HFF-Myc (cell line): ENCODE data around the gene GPC5.
A peak's percentile ranks its signal among the peaks of the same experiment; 100 is the strongest.
"Not testable (repeated sequence)": the region's sequence is repeated elsewhere in the genome, so short reads cannot be mapped to it uniquely, and the experiment has no call there.

Source experiments
- DNase-seq: peaks from one replicate; pipeline ENCODE4 v3.0.0-alpha.2; 2011; ENCODE audit warnings: low read depth; ENCODE audit errors: extremely low read depth
- H3K4me3 ChIP-seq: replicated peaks from 2 replicates; pipeline ENCODE4 v1.5.1; 2011; ENCODE audit warnings: low read depth, mild to moderate bottlenecking, control low read depth, low read length
- TF ChIP-seq, protein P1 (sequence below): IDR thresholded peaks from 2 replicates; pipeline ENCODE4 v1.5.1; 2012; ENCODE audit warnings: mild to moderate bottlenecking, low read depth, low read length, control low read depth; ENCODE audit errors: missing control alignments

The GPC5 gene

DNA sequence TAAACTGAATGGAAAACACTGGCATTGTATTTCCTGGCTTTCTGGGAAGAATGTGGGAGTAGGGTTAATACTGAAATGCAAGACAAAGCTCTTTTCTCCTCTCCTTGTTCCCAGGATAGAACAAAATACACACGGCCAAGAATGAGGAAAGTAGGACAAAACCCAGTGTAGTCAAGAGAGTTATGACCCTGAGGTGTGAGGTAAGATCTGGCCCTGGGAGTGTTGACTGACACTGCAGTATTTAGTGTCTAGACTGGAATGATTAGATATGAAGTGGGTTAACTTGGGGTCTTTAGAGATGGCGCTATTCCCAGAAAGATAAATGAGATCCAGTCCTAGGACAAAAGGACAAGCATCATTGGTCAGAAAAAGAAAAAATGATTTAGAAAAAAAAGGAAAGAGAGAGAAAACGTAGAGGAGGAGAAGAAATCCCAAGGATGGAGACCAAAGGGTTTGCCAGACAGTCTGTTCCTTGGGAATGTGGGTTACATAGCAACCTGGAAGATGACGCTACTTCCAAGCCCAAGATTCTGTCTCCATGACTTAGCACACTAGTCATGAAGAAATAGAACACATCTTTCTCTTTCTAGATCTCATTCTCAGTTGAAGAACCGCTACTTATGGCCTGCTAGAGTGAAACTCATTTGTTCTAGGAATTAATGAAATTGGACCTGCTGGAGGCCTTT is 1284.6 kb downstream of the GPC5 start:
- H3K4me3 ChIP-seq: no peak overlapping the region
- TF ChIP-seq, protein P1, sequence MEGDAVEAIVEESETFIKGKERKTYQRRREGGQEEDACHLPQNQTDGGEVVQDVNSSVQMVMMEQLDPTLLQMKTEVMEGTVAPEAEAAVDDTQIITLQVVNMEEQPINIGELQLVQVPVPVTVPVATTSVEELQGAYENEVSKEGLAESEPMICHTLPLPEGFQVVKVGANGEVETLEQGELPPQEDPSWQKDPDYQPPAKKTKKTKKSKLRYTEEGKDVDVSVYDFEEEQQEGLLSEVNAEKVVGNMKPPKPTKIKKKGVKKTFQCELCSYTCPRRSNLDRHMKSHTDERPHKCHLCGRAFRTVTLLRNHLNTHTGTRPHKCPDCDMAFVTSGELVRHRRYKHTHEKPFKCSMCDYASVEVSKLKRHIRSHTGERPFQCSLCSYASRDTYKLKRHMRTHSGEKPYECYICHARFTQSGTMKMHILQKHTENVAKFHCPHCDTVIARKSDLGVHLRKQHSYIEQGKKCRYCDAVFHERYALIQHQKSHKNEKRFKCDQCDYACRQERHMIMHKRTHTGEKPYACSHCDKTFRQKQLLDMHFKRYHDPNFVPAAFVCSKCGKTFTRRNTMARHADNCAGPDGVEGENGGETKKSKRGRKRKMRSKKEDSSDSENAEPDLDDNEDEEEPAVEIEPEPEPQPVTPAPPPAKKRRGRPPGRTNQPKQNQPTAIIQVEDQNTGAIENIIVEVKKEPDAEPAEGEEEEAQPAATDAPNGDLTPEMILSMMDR: no peak
- no peak for DNase-seq

DNA sequence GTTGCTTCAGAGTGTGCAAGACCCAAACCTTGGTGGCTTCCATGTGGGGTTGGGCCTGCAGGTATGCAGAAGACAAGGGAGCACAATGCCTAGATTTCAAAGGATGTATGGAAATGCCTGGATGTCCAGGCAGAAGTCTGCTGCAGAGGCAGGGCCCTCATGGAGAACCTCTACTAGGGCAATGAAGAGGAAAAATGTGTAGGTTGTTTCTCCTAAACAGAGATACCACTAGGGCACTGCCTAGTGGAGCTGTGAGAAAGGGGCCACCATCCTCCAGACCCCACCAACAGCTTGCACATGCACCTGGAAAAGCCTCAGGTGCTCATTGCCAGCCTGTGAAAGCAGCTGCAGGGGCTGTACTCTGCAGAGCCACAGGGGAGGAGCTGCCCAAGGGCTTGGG is 1295.6 kb downstream of the GPC5 start:
- DNase-seq: no peak
- H3K4me3 ChIP-seq: no peak overlapping the region
- TF ChIP-seq, protein P1: no peak

DNA sequence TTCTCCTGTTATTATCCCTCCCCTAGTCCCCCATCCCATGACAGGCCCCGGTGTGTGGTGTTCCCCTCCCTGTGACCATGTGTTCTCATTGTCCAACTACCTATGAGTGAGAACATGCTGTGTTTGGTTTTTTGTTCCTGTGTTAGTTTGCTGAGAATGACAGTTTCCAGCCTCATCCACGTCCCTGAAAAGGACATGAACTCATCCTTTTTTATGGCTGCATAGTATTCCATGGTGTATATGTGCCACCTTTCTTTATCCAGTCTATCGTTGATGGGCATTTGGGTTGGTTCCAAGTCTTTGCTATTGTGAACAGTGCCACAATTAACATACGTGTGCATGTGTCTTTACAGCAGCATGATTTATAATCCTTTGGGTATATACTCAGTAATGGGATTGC is 1297.4 kb downstream of the GPC5 start:
- DNase-seq, H3K4me3 ChIP-seq: not testable (repeated sequence)

DNA sequence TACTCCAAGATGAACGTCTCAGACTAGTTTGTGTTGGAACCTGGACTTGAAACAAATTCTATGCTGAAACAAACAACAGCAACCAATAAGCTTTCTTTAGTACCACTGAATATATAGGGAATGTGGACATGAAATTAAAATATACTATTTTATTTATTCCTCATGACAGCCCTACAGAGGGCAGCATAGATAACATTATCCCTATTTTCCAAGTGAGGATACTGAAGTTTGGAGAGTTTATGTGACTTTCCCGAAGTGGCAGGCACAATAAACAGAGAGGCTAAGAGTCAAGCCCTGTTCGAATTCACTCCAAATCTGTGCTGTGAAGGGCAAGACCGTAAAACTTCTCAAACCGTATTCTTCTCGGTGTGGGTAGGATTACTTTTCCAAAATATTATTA is 1318.3 kb downstream of the GPC5 start:
- DNase-seq: peak; percentile 5
- TF ChIP-seq, protein P1: peak; percentile 14
- no peak overlapping the region for H3K4me3 ChIP-seq

DNA sequence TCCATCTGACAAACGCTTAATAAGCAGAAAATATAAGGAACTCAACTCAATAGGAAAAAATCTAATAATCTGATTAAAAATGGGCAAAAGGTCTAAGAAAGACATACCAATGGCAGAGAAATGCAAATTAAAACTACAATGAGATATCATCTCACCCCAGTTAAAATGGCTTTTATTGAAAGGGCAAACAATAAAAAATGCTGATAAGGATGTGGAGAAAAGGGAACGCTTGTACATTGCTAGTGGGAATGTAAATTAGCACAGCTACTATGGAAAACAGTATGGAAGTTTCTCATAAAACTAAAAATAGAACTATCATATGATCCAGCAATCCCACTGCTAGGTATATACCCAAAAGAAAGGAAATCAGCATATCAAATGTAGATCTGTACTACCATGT is 1319.4 kb downstream of the GPC5 start:
- no peak for DNase-seq

DNA sequence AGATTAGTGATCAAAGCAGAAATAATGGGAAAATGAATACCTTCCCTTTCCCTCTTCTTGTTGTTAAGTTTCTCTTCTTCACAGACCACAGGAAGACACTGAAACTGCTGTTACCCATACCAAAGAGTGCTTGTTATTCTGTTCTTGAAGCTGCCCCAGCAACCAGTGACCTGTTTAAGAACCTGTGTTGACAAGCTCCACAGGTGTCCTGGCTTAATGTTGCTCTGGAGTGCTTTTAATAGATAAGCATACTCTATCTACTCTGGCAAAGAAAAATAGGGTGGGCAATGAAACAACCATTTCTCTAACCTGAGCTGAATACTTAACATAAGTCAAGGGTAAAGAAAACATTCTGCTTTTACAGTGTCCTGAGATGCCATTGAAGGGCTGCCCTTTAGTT is 1321.4 kb downstream of the GPC5 start:
- H3K4me3 ChIP-seq: no peak overlapping the region
- DNase-seq: no peak
- TF ChIP-seq, protein P1: no peak

More for the DNA sequence above, 1319.4 kb downstream of the GPC5 start:
- H3K4me3 ChIP-seq: no peak overlapping the region
- TF ChIP-seq, protein P1: no peak

DNA sequence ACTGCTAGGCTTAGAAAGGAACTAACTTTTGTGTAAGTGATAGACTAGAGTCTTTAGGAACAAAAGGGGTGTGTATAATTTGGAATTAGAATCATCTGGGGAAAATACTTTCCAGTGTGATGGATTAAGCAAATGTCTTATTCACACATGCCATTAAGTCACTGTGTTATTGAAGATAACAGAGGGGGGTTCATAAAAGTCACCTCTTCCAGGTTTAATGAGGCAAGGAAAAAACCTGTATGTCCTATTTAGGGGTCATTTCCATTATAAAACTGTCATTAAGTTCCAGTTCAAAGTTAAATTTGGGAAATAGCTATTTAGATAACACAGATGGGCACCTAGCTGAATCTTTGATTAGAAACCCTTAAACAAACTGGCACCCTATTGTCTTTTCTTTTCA is 1323.2 kb downstream of the GPC5 start:
- TF ChIP-seq, protein P1: no peak
- no peak overlapping the region for H3K4me3 ChIP-seq
- DNase-seq: no peak
